ENCODE results near the gene EZH1.
"Not testable (repeated sequence)": the region's sequence is repeated elsewhere in the genome, so short reads cannot be mapped to it uniquely, and the experiment has no call there.

Gene EZH1

GRCh38 chr17:42769964-42770363 lies 25.1 kb upstream of the EZH1 start:
- DNase-seq: not testable (repeated sequence)

GRCh38 chr17:42768006-42768405 lies 23.2 kb upstream of the EZH1 start:
- not testable (repeated sequence) for DNase-seq

GRCh38 chr17:42767512-42767911 lies 22.7 kb upstream of the EZH1 start:
- no peak for DNase-seq

- no peak for DNase-seq
These were observed 21.3 kb upstream of the EZH1 start for GRCh38 chr17:42766124-42766523.

GRCh38 chr17:42761638-42762037 lies 16.8 kb upstream of the EZH1 start:
- DNase-seq: no peak

- no peak for DNase-seq
These were observed 16.1 kb upstream of the EZH1 start, which contains the start of gene RAMP2 for GRCh38 chr17:42760652-42761581. RAMP2 (plus strand) TSS chr17:42761227; CDS start chr17:42761262, 35 bp downstream.

GRCh38 chr17:42759982-42760651 lies 15.3 kb upstream of the EZH1 start:
- no peak for DNase-seq

- no peak for DNase-seq
These were observed 9.9 kb upstream of the EZH1 start for GRCh38 chr17:42754782-42755181.

GRCh38 chr17:42751628-42752027 lies 6.8 kb upstream of the EZH1 start:
- DNase-seq: no peak

GRCh38 chr17:42750739-42751344 lies 6.0 kb upstream of the EZH1 start:
- DNase-seq: no peak

- no peak for DNase-seq
These were observed 4.3 kb upstream of the EZH1 start for GRCh38 chr17:42748908-42749798.

- no peak for DNase-seq
These were observed 3.5 kb upstream of the EZH1 start for GRCh38 chr17:42748202-42748907.

- peak; percentile 73 for DNase-seq
These were observed 496 bp downstream of the EZH1 start for GRCh38 chr17:42744283-42744805.

- DNase-seq: no peak
These were observed 1.1 kb downstream of the EZH1 start for GRCh38 chr17:42743595-42744282.

GRCh38 chr17:42742916-42743315 lies 1.9 kb downstream of the EZH1 start:
- not testable (repeated sequence) for DNase-seq

- DNase-seq: no peak
These were observed 4.1 kb downstream of the EZH1 start for GRCh38 chr17:42740699-42741098.

- DNase-seq: no peak
These were observed 19.7 kb downstream of the EZH1 start for GRCh38 chr17:42725143-42725542.

GRCh38 chr17:42723636-42724035 lies 21.2 kb downstream of the EZH1 start:
- DNase-seq: no peak

GRCh38 chr17:42720996-42721583 lies 23.8 kb downstream of the EZH1 start:
- DNase-seq: peak; percentile 83

- no peak for DNase-seq
These were observed 35.3 kb downstream of the EZH1 start for GRCh38 chr17:42709561-42709960.

GRCh38 chr17:42708588-42708987 lies 36.3 kb downstream of the EZH1 start:
- no peak for DNase-seq
